Measurements from ENCODE around the gene PTPMT1.
A peak's percentile ranks its signal among the peaks of the same experiment; 100 is the strongest.
"Not testable (repeated sequence)": the region's sequence is repeated elsewhere in the genome, so short reads cannot be mapped to it uniquely, and the experiment has no call there.

PTPMT1 gene

DNA sequence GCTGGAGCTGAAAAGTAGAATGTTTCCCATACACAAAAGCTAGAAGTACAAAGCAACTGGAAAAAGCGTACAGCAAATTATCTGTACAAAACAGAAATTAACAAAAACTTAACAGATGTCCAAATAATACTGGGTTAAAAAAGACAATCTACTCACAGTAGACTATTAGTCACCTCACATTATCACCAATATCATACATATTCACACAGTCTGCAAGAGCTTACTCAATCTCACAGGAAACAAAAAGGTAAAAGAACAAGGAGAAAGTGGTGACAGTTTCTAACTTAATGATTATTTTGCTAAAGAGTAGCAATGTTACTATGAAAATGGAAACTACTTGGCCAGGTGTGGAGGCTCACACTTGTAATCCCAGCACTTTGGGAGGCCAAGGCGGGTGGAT is 24.3 kb upstream of the PTPMT1 start:
- Histone ChIP-seq H3K9me2 (replicated peaks; ENCODE audit: control insufficient read depth, low read length) (no peaks in the 10 kb centered on the region), H3K27me3 (ENCODE audit: control insufficient read depth, low read length) (no peaks in the 10 kb centered on the region), H3K4me3 (ENCODE audit: low read length) (no peak overlapping the region), H3K4me1 (ENCODE audit: control insufficient read depth, low read length) (peaks cover 48% of the 10 kb centered on the region), H3K36me3 (ENCODE audit: control insufficient read depth, low read length) (peaks cover 36% of the 10 kb centered on the region), H4K20me1 (ENCODE audit: control insufficient read depth, insufficient read depth, low read depth, low read length) (peaks cover 29% of the 10 kb centered on the region), H3K4me2 (ENCODE audit: low read length) (no peak overlapping the region), H3F3A (ENCODE audit: control insufficient read depth, insufficient read depth) (no peaks in the 10 kb centered on the region; the same call in 1 of the 2 replicates), H3K9me3 (ENCODE audit: control insufficient read depth, insufficient read depth, low read length) (no peaks in the 10 kb centered on the region), H3K27ac (ENCODE audit: low read depth, low read length) (no peak overlapping the region), H3K79me2 (ENCODE audit: control insufficient read depth, low read length) (peaks cover 100% of the 10 kb centered on the region)
- TF ChIP-seq EZH2phosphoT487 (IDR thresholded peaks at IDR 0.05; ENCODE audit: borderline replicate concordance, low read length): no peak
- TF ChIP-seq, protein P1, sequence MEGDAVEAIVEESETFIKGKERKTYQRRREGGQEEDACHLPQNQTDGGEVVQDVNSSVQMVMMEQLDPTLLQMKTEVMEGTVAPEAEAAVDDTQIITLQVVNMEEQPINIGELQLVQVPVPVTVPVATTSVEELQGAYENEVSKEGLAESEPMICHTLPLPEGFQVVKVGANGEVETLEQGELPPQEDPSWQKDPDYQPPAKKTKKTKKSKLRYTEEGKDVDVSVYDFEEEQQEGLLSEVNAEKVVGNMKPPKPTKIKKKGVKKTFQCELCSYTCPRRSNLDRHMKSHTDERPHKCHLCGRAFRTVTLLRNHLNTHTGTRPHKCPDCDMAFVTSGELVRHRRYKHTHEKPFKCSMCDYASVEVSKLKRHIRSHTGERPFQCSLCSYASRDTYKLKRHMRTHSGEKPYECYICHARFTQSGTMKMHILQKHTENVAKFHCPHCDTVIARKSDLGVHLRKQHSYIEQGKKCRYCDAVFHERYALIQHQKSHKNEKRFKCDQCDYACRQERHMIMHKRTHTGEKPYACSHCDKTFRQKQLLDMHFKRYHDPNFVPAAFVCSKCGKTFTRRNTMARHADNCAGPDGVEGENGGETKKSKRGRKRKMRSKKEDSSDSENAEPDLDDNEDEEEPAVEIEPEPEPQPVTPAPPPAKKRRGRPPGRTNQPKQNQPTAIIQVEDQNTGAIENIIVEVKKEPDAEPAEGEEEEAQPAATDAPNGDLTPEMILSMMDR (IDR thresholded peaks at IDR 0.05; ENCODE audit: low read depth, low read length, poor library complexity, severe bottlenecking): no peak

DNA sequence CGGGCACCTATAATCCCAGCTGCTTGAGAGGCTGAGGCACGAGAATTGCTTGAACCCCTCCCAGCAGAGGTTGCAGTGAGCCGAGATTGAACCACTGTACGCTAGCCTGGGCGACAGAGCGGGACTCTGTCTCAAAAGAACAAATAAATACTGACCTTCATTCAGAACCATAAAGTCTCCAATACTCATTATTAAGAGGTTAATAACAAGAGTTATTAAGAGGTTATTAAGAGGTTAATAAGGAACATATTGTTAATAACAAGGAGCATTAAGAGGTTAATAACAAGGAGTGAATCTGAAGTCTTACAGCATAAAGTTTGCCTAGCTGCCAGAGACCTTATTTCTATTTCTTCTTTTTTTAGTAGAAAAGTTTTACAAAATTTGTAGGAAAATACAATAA is 20.1 kb upstream of the PTPMT1 start:
- peaks cover 31% of the 10 kb centered on the region for H4K20me1 ChIP-seq (ENCODE audit: control insufficient read depth, insufficient read depth, low read depth, low read length)
- no peak overlapping the region for H3K4me2 ChIP-seq (ENCODE audit: low read length)

DNA sequence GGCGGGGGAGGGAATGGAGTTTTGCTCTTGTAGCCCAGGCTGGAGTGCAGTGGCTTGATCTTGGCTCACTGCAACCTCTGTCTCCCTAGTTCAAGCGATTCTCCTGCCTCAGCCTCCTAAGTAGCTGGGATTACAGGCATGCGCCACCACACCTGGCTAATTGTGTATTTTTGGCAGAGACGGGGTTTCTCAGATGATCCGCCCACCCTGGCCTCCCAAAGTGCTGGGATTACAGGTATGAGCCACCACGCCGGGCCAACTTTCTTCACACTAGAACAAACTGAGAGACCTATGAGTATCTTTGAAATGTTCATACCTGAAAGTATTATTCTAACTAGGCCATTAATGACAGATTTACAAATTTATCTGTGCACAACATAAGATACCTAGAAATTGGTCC is 19.1 kb upstream of the PTPMT1 start:
- Histone ChIP-seq H3K4me1 (ENCODE audit: control insufficient read depth, low read length) (peaks cover 35% of the 10 kb centered on the region), H4K20me1 (ENCODE audit: control insufficient read depth, insufficient read depth, low read depth, low read length) (peaks cover 41% of the 10 kb centered on the region), H3K36me3 (ENCODE audit: control insufficient read depth, low read length) (peaks cover 58% of the 10 kb centered on the region), H3K79me2 (ENCODE audit: control insufficient read depth, low read length) (peaks cover 100% of the 10 kb centered on the region)
- not testable (repeated sequence) for H3K9me2 ChIP-seq (replicated peaks; ENCODE audit: control insufficient read depth, low read length); H3K27ac ChIP-seq (ENCODE audit: low read depth, low read length); H3K27me3 ChIP-seq (ENCODE audit: control insufficient read depth, low read length); H3K4me3 ChIP-seq (ENCODE audit: low read length); H3K9me3 ChIP-seq (ENCODE audit: control insufficient read depth, insufficient read depth, low read length); H3K4me2 ChIP-seq (ENCODE audit: low read length); H3F3A ChIP-seq (ENCODE audit: control insufficient read depth, insufficient read depth)

More for the DNA sequence above, 20.1 kb upstream of the PTPMT1 start:
- no peaks in the 10 kb centered on the region for H3K27me3 ChIP-seq (ENCODE audit: control insufficient read depth, low read length)
- no peak overlapping the region for H3K27ac ChIP-seq (ENCODE audit: low read depth, low read length)
- peaks cover 26% of the 10 kb centered on the region for H3K4me1 ChIP-seq (ENCODE audit: control insufficient read depth, low read length)
- H3F3A ChIP-seq (ENCODE audit: control insufficient read depth, insufficient read depth): no peaks in the 10 kb centered on the region
- H3K4me3 ChIP-seq (ENCODE audit: low read length): no peak overlapping the region
- peaks cover 50% of the 10 kb centered on the region for H3K36me3 ChIP-seq (ENCODE audit: control insufficient read depth, low read length)
- no peaks in the 10 kb centered on the region for H3K9me2 ChIP-seq (replicated peaks; ENCODE audit: control insufficient read depth, low read length)
- H3K79me2 ChIP-seq (ENCODE audit: control insufficient read depth, low read length): peaks cover 100% of the 10 kb centered on the region
- no peaks in the 10 kb centered on the region for H3K9me3 ChIP-seq (ENCODE audit: control insufficient read depth, insufficient read depth, low read length)
- no peak for TF ChIP-seq EZH2phosphoT487 (IDR thresholded peaks at IDR 0.05; ENCODE audit: borderline replicate concordance, low read length)
- TF ChIP-seq, protein P1 (IDR thresholded peaks at IDR 0.05; ENCODE audit: low read depth, low read length, poor library complexity, severe bottlenecking): no peak

DNA sequence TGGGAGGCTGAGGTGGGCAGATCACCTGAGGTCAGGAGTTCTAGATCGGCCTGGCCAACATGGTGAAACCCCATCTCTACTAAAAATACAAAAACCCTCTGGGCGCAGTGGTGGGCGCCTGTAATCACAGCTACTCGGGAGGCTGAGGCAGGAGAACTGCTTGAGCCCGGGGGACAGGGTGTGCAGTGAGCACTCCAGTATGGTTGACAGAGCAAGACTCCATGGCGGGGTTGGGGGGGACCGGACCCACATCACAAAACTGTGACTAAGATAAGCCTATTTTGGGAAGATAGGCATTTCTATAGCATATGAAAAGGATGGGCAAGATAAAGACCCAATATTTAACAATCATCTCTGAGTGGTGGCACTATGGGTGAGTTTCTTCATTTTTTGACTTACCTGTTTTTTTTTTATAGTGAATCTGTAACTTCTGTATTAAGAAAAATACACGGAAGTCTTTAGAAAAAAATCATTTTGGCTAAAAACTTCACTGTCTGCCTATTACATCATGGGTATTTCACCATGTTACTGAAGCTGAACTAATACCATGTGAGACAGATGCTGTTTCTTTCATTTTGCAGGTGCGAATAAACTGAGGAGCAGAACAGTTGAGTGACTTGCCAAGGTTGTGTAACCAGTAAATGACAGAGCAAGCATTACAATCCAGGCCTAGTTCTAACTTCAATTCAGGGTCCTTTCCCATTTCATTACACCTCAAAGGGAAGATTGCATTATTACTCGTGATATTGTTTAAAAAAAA is 14.9 kb upstream of the PTPMT1 start:
- TF ChIP-seq, protein P1 (IDR thresholded peaks at IDR 0.05; ENCODE audit: low read depth, low read length, poor library complexity, severe bottlenecking): no peak
- TF ChIP-seq EZH2phosphoT487 (IDR thresholded peaks at IDR 0.05; ENCODE audit: borderline replicate concordance, low read length): no peak
- H3K4me2 ChIP-seq (ENCODE audit: low read length): peak overlapping the region; percentile 100
- no peaks in the 10 kb centered on the region for H3K27me3 ChIP-seq (ENCODE audit: control insufficient read depth, low read length)
- H3K9me2 ChIP-seq (replicated peaks; ENCODE audit: control insufficient read depth, low read length): no peaks in the 10 kb centered on the region
- peaks cover 7% of the 10 kb centered on the region; the same call in 1 of the 2 replicates for H3F3A ChIP-seq (ENCODE audit: control insufficient read depth, insufficient read depth)
- peaks cover 24% of the 10 kb centered on the region for H4K20me1 ChIP-seq (ENCODE audit: control insufficient read depth, insufficient read depth, low read depth, low read length)
- no peaks in the 10 kb centered on the region for H3K9me3 ChIP-seq (ENCODE audit: control insufficient read depth, insufficient read depth, low read length)
- H3K4me1 ChIP-seq (ENCODE audit: control insufficient read depth, low read length): peaks cover 26% of the 10 kb centered on the region
- 0 out of 2 replicates have a peak overlapping the region, but pooled peaks have one; percentile 18 for H3K27ac ChIP-seq (ENCODE audit: low read depth, low read length)
- peaks cover 58% of the 10 kb centered on the region for H3K36me3 ChIP-seq (ENCODE audit: control insufficient read depth, low read length)
- H3K79me2 ChIP-seq (ENCODE audit: control insufficient read depth, low read length): peaks cover 80% of the 10 kb centered on the region
- peak overlapping the region; percentile 94 for H3K4me3 ChIP-seq (ENCODE audit: low read length)

Measured in DOHH2 (cell line).